CD4-positive, CD25-positive, alpha-beta regulatory T cell (primary cell): ENCODE data around the gene CFAP47. TPM values are rescaled to one million over a fixed set of nuclear protein-coding genes. Genes with fewer than 3 reads are reported as not detected.
"Not testable (repeated sequence)": the region's sequence is repeated elsewhere in the genome, so short reads cannot be mapped to it uniquely, and the experiment has no call there.

Experiments used
- ATAC-seq, 2 donors: fragments of 150-1000 bp; cut with Tn5 transposase; one replicate each; pipeline ENCODE4 v1.10.0; 2021; ENCODE audit warnings: low read depth in 2 of 2, moderate number of reproducible peaks in 2 of 2, moderate library complexity in 1 of 2
- DNase-seq, 3 donors: peaks; one replicate each; pipeline versions ENCODE4 v3.0.0 to v3.0.0-alpha.2; 2012 to 2022; ENCODE audit warnings: mixed read lengths in 1 of 3
- H3K27ac ChIP-seq: one replicate; pipeline ENCODE4 v1.7.0; 2013; ENCODE audit warnings: mild to moderate bottlenecking, low read length; ENCODE audit not compliant: insufficient read depth, poor library complexity, severe bottlenecking
- H3K27me3 ChIP-seq: one replicate; pipeline ENCODE4 v1.7.0; 2013; ENCODE audit warnings: low read length; ENCODE audit not compliant: control insufficient read depth, insufficient read depth
- H3K36me3 ChIP-seq: one replicate; pipeline ENCODE4 v1.7.0; 2013; ENCODE audit warnings: mild to moderate bottlenecking, low read length, moderate library complexity; ENCODE audit not compliant: control insufficient read depth, insufficient read depth
- H3K4me1 ChIP-seq: 2 replicates; pipeline ENCODE4 v1.7.0; 2013; ENCODE audit warnings: mild to moderate bottlenecking, low read length; ENCODE audit not compliant: insufficient read depth, control insufficient read depth, poor library complexity, severe bottlenecking
- H3K4me3 ChIP-seq: one replicate; pipeline ENCODE4 v1.7.0; 2013; ENCODE audit warnings: low read depth, mild to moderate bottlenecking, low read length, moderate library complexity
- H3K9me3 ChIP-seq, 2 experiments: 1 replicate in 1 of 2; 2 replicates in 1 of 2; pipeline ENCODE4 v1.7.0; 2013; ENCODE audit warnings: low read length in 2 of 2, mild to moderate bottlenecking in 1 of 2, moderate library complexity in 1 of 2; ENCODE audit not compliant: control insufficient read depth in 2 of 2
- H3K27ac Mint-ChIP-seq, 3 donors: one replicate each; pipeline ENCODE4 v1.8.0; 2020 to 2022; ENCODE audit warnings: mild to moderate bottlenecking in 3 of 3, mixed read lengths in 3 of 3, moderate library complexity in 2 of 3
- H3K27me3 Mint-ChIP-seq: one replicate; pipeline ENCODE4 v1.8.0; 2022; ENCODE audit warnings: mild to moderate bottlenecking, mixed read lengths
- H3K36me3 Mint-ChIP-seq: one replicate; pipeline ENCODE4 v1.8.0; 2020; ENCODE audit warnings: mixed read lengths
- H3K4me1 Mint-ChIP-seq, 4 donors: one replicate each; pipeline ENCODE4 v1.8.0; 2020 to 2022; ENCODE audit warnings: mixed read lengths in 4 of 4, mild to moderate bottlenecking in 1 of 4
- H3K4me3 Mint-ChIP-seq, 4 donors: one replicate each; pipeline ENCODE4 v1.8.0; 2020 to 2022; ENCODE audit warnings: mild to moderate bottlenecking in 4 of 4, mixed read lengths in 4 of 4, moderate library complexity in 3 of 4
- H3K9me3 Mint-ChIP-seq, 7 donors: one replicate each; pipeline ENCODE4 v1.8.0; 2020 to 2022; ENCODE audit warnings: mixed read lengths in 7 of 7, mild to moderate bottlenecking in 3 of 7, moderate library complexity in 2 of 7
- polyA plus RNA-seq, 4 donors: library from polyadenylated mRNA; unstranded; fragments of 300-500 nt; fragmentation: Illumina TruSeq; gene quantifications; one replicate each; pipeline ENCODE4 v1.2.3, GENCODE V29; 2021
- total RNA-seq: library from RNA; stranded (reverse); gene quantifications from one replicate; pipeline ENCODE4 v1.2.3, GENCODE V29; 2022

Gene CFAP47
- total RNA-seq: not detected
- not detected for polyA plus RNA-seq

GRCh38 chrX:35919536-35920309 lies at the start of gene CFAP47:
Gene CFAP47 (plus strand): TSS chrX:35919734. CDS start chrX:35919800, 66 bp downstream.
- Histone ChIP-seq H3K27me3 (no peaks in the 10 kb centered on the region), H3K4me3 (no peak within 1 kb of the TSS), H3K36me3 (no peaks in the 10 kb centered on the region), H3K4me1 (no peaks in the 10 kb centered on the region), H3K27ac (no peak within 1 kb of the TSS), H3K9me3 (no peaks in the 10 kb centered on the region)
- Mint-ChIP-seq H3K27ac (no peak within 1 kb of the TSS), H3K36me3 (no peaks in the 10 kb centered on the region), H3K9me3 (peaks cover 0 to 20% (median 1%) of the 10 kb centered on the region in 7 donors), H3K4me3 (no peak within 1 kb of the TSS), H3K27me3 (no peaks in the 10 kb centered on the region), H3K4me1 (no peaks in the 10 kb centered on the region)
- DNase-seq: no peak
- no peak for ATAC-seq

- H3K4me1 Mint-ChIP-seq: no peaks in the 10 kb centered on the region
- ATAC-seq: no peak
- peaks cover 0 to 5% (median 0%) of the 10 kb centered on the region in 7 donors for H3K9me3 Mint-ChIP-seq
- H3K36me3 ChIP-seq: no peaks in the 10 kb centered on the region
- H3K27me3 Mint-ChIP-seq: no peaks in the 10 kb centered on the region
- no peak overlapping the region for H3K27ac ChIP-seq
- no peak overlapping the region for H3K27ac Mint-ChIP-seq
- no peaks in the 10 kb centered on the region for H3K4me1 ChIP-seq
- H3K4me3 ChIP-seq: no peak overlapping the region
- no peaks in the 10 kb centered on the region for H3K27me3 ChIP-seq
- no peak for DNase-seq
- no peak overlapping the region for H3K4me3 Mint-ChIP-seq
- H3K9me3 ChIP-seq: no peaks in the 10 kb centered on the region
- no peaks in the 10 kb centered on the region for H3K36me3 Mint-ChIP-seq
Measured at GRCh38 chrX:35880601-35881000, 38.9 kb upstream of the CFAP47 start.

GRCh38 chrX:35886135-35886534 lies 33.4 kb upstream of the CFAP47 start:
- no peak for DNase-seq
- H3K4me1 Mint-ChIP-seq: no peaks in the 10 kb centered on the region
- no peaks in the 10 kb centered on the region for H3K27me3 Mint-ChIP-seq
- no peak overlapping the region for H3K27ac ChIP-seq
- peaks cover 0 to 5% (median 0%) of the 10 kb centered on the region in 7 donors for H3K9me3 Mint-ChIP-seq
- no peaks in the 10 kb centered on the region for H3K4me1 ChIP-seq
- no peak overlapping the region for H3K27ac Mint-ChIP-seq
- H3K36me3 ChIP-seq: no peaks in the 10 kb centered on the region
- H3K4me3 ChIP-seq: no peak overlapping the region
- H3K36me3 Mint-ChIP-seq: no peaks in the 10 kb centered on the region
- no peaks in the 10 kb centered on the region for H3K9me3 ChIP-seq
- H3K27me3 ChIP-seq: no peaks in the 10 kb centered on the region
- ATAC-seq: no peak
- H3K4me3 Mint-ChIP-seq: no peak overlapping the region

- no peak overlapping the region for H3K27ac ChIP-seq
- H3K36me3 ChIP-seq: no peaks in the 10 kb centered on the region
- no peaks in the 10 kb centered on the region for H3K36me3 Mint-ChIP-seq
- H3K27ac Mint-ChIP-seq: no peak overlapping the region
- no peaks in the 10 kb centered on the region for H3K4me1 Mint-ChIP-seq
- no peak overlapping the region for H3K4me3 Mint-ChIP-seq
- peak in 1 of 3 donors; percentile 47 for DNase-seq
- ATAC-seq: no peak
- H3K9me3 Mint-ChIP-seq: peaks cover 0 to 2% (median 0%) of the 10 kb centered on the region in 7 donors
- H3K27me3 ChIP-seq: no peaks in the 10 kb centered on the region
- no peaks in the 10 kb centered on the region for H3K4me1 ChIP-seq
- no peaks in the 10 kb centered on the region for H3K9me3 ChIP-seq
- H3K4me3 ChIP-seq: no peak overlapping the region
- no peaks in the 10 kb centered on the region for H3K27me3 Mint-ChIP-seq
Measured at GRCh38 chrX:35890699-35891098, 28.8 kb upstream of the CFAP47 start.

- H3K27ac Mint-ChIP-seq, DNase-seq, H3K27ac ChIP-seq, H3K9me3 ChIP-seq, H3K27me3 ChIP-seq, ATAC-seq, H3K36me3 ChIP-seq, H3K27me3 Mint-ChIP-seq, H3K9me3 Mint-ChIP-seq, H3K4me3 Mint-ChIP-seq, H3K4me1 Mint-ChIP-seq, H3K4me1 ChIP-seq, H3K4me3 ChIP-seq, H3K36me3 Mint-ChIP-seq: not testable (repeated sequence)
Measured at GRCh38 chrX:35986816-35987215, 67.3 kb downstream of the CFAP47 start.

- Mint-ChIP-seq H3K27ac (peak overlapping the region in 1 of 3 donors; percentile 38), H3K9me3 (peaks cover 0 to 3% (median under 1%) of the 10 kb centered on the region in 7 donors), H3K4me1 (no peaks in the 10 kb centered on the region), H3K36me3 (no peaks in the 10 kb centered on the region), H3K27me3 (no peaks in the 10 kb centered on the region), H3K4me3 (no peak overlapping the region)
- Histone ChIP-seq H3K36me3 (no peaks in the 10 kb centered on the region), H3K9me3 (no peaks in the 10 kb centered on the region), H3K4me3 (no peak overlapping the region), H3K27ac (no peak overlapping the region), H3K27me3 (no peaks in the 10 kb centered on the region), H3K4me1 (no peaks in the 10 kb centered on the region)
- ATAC-seq: no peak
- no peak for DNase-seq
Measured at GRCh38 chrX:36007207-36007606, 87.7 kb downstream of the CFAP47 start.

- H3K9me3 Mint-ChIP-seq: peaks cover 0 to 8% (median 5%) of the 10 kb centered on the region in 7 donors
- H3K27ac ChIP-seq: no peak overlapping the region
- no peaks in the 10 kb centered on the region for H3K4me1 Mint-ChIP-seq
- no peak for DNase-seq
- H3K27me3 ChIP-seq: no peaks in the 10 kb centered on the region
- no peak overlapping the region for H3K4me3 Mint-ChIP-seq
- H3K27me3 Mint-ChIP-seq: no peaks in the 10 kb centered on the region
- H3K9me3 ChIP-seq: peaks cover 0 to 2% of the 10 kb centered on the region in 2 experiments
- no peaks in the 10 kb centered on the region for H3K36me3 Mint-ChIP-seq
- no peak for ATAC-seq
- no peaks in the 10 kb centered on the region for H3K36me3 ChIP-seq
- no peaks in the 10 kb centered on the region for H3K4me1 ChIP-seq
- no peak overlapping the region for H3K4me3 ChIP-seq
- H3K27ac Mint-ChIP-seq: no peak overlapping the region
Measured at GRCh38 chrX:36019125-36019524, 99.6 kb downstream of the CFAP47 start.

- Mint-ChIP-seq H3K4me1 (no peaks in the 10 kb centered on the region), H3K4me3 (no peak overlapping the region), H3K9me3 (peaks cover 0 to 3% (median 0%) of the 10 kb centered on the region in 7 donors), H3K27me3 (no peaks in the 10 kb centered on the region), H3K36me3 (no peaks in the 10 kb centered on the region), H3K27ac (no peak overlapping the region)
- Histone ChIP-seq H3K9me3 (peaks cover 0 to 6% of the 10 kb centered on the region in 2 experiments), H3K27me3 (no peaks in the 10 kb centered on the region), H3K27ac (no peak overlapping the region), H3K4me1 (no peaks in the 10 kb centered on the region), H3K4me3 (no peak overlapping the region), H3K36me3 (no peaks in the 10 kb centered on the region)
- ATAC-seq: no peak
- DNase-seq: no peak
Measured at GRCh38 chrX:36035550-36035949, 116.0 kb downstream of the CFAP47 start.
